Measurements from ENCODE around the gene UFSP1.

Gene UFSP1

GRCh38 chr7:100840470-100841100, 48.9 kb downstream of the UFSP1 start:
- H3K36me3 ChIP-seq (ENCODE audit: insufficient read depth, low read depth, low read length): no peaks in the 10 kb centered on the region
- no peaks in the 10 kb centered on the region for H3K9me3 ChIP-seq (ENCODE audit: insufficient read depth, low read depth, low read length)
- H3K27ac ChIP-seq (ENCODE audit: low read length): no peak overlapping the region
- H3K4me3 ChIP-seq (ENCODE audit: low read length): no peak overlapping the region
- no peaks in the 10 kb centered on the region for H3K27me3 ChIP-seq (ENCODE audit: insufficient read depth, low read length)
- peaks cover 12% of the 10 kb centered on the region; the same call in 1 of the 2 replicates for H3K4me1 ChIP-seq (ENCODE audit: insufficient read depth, low read length)
- H3K9ac ChIP-seq (ENCODE audit: low read depth, low read length): peak overlapping the region; percentile 4; the same call in 1 of the 2 replicates

- no peak overlapping the region for H3K9ac ChIP-seq (ENCODE audit: low read depth, low read length)
- no peaks in the 10 kb centered on the region for H3K9me3 ChIP-seq (ENCODE audit: insufficient read depth, low read depth, low read length)
- peaks cover 13% of the 10 kb centered on the region; the same call in 1 of the 2 replicates for H3K4me1 ChIP-seq (ENCODE audit: insufficient read depth, low read length)
- no peaks in the 10 kb centered on the region for H3K27me3 ChIP-seq (ENCODE audit: insufficient read depth, low read length)
- H3K4me3 ChIP-seq (ENCODE audit: low read length): no peak overlapping the region
- H3K27ac ChIP-seq (ENCODE audit: low read length): no peak overlapping the region
- no peaks in the 10 kb centered on the region for H3K36me3 ChIP-seq (ENCODE audit: insufficient read depth, low read depth, low read length)
These were observed 50.2 kb downstream of the UFSP1 start for GRCh38 chr7:100839361-100839760.
